ENCODE data around the gene BCAR1. TPM values are rescaled to one million over a fixed set of nuclear protein-coding genes. Genes with fewer than 3 reads are reported as not detected.

BCAR1 gene
- total RNA-seq, 1 experiment from 2014 or later = 9.2 TPM

GRCh38 chr16:75262104-75262799 is 10.8 kb upstream of the BCAR1 start:
- Histone ChIP-seq H3K36me3 (ENCODE audit: insufficient read depth, low read length) (no peaks in the 10 kb centered on the region), H3K4me2 (ENCODE audit: low read depth, low read length, poor library complexity, severe bottlenecking) (no peak overlapping the region), H3K27me3 (ENCODE audit: low read length) (no peaks in the 10 kb centered on the region), H4K20me1 (ENCODE audit: insufficient read depth, low read depth, low read length) (peaks cover 27% of the 10 kb centered on the region), H3K27ac (ENCODE audit: low read length) (no peak overlapping the region), H3K79me2 (ENCODE audit: low read length) (no peaks in the 10 kb centered on the region), H3K9ac (ENCODE audit: low read length) (no peak overlapping the region), H3K9me2 (replicated peaks; ENCODE audit: insufficient read depth, low read length) (no peaks in the 10 kb centered on the region), H3K4me1 (ENCODE audit: low read length) (peaks cover 19% of the 10 kb centered on the region), H3K9me3 (ENCODE audit: low read length) (no peaks in the 10 kb centered on the region), H3K4me3 (ENCODE audit: low read length) (no peak overlapping the region), H2AFZ (ENCODE audit: low read length) (no peak overlapping the region)
- no peak for DNase-seq

- H3K79me2 ChIP-seq (ENCODE audit: low read length) = no peaks in the 10 kb centered on the region
- H3K4me2 ChIP-seq (ENCODE audit: low read depth, low read length, poor library complexity, severe bottlenecking) = no peak overlapping the region
- no peak overlapping the region for H3K27ac ChIP-seq (ENCODE audit: low read length)
- no peaks in the 10 kb centered on the region for H3K9me2 ChIP-seq (replicated peaks; ENCODE audit: insufficient read depth, low read length)
- no peaks in the 10 kb centered on the region for H3K36me3 ChIP-seq (ENCODE audit: insufficient read depth, low read length)
- no peaks in the 10 kb centered on the region for H3K9me3 ChIP-seq (ENCODE audit: low read length)
- H2AFZ ChIP-seq (ENCODE audit: low read length) = no peak overlapping the region
- H3K9ac ChIP-seq (ENCODE audit: low read length) = no peak overlapping the region
- H4K20me1 ChIP-seq (ENCODE audit: insufficient read depth, low read depth, low read length) = peaks cover 27% of the 10 kb centered on the region
- H3K4me3 ChIP-seq (ENCODE audit: low read length) = no peak overlapping the region
- H3K4me1 ChIP-seq (ENCODE audit: low read length) = peaks cover 18% of the 10 kb centered on the region
- H3K27me3 ChIP-seq (ENCODE audit: low read length) = no peaks in the 10 kb centered on the region
- DNase-seq = no peak
These were observed 10.2 kb upstream of the BCAR1 start for GRCh38 chr16:75261590-75262078.

GRCh38 chr16:75260851-75261589 is 9.6 kb upstream of the BCAR1 start:
- H3K79me2 ChIP-seq (ENCODE audit: low read length) = no peaks in the 10 kb centered on the region
- H3K27ac ChIP-seq (ENCODE audit: low read length) = no peak overlapping the region
- H3K9me2 ChIP-seq (replicated peaks; ENCODE audit: insufficient read depth, low read length) = no peaks in the 10 kb centered on the region
- no peak overlapping the region for H3K9ac ChIP-seq (ENCODE audit: low read length)
- H2AFZ ChIP-seq (ENCODE audit: low read length) = no peak overlapping the region
- DNase-seq = no peak
- H3K27me3 ChIP-seq (ENCODE audit: low read length) = no peaks in the 10 kb centered on the region
- no peak overlapping the region for H3K4me2 ChIP-seq (ENCODE audit: low read depth, low read length, poor library complexity, severe bottlenecking)
- H4K20me1 ChIP-seq (ENCODE audit: insufficient read depth, low read depth, low read length) = peaks cover 27% of the 10 kb centered on the region
- no peak overlapping the region for H3K4me3 ChIP-seq (ENCODE audit: low read length)
- no peaks in the 10 kb centered on the region for H3K9me3 ChIP-seq (ENCODE audit: low read length)
- H3K36me3 ChIP-seq (ENCODE audit: insufficient read depth, low read length) = no peaks in the 10 kb centered on the region
- peaks cover 12% of the 10 kb centered on the region for H3K4me1 ChIP-seq (ENCODE audit: low read length)

GRCh38 chr16:75258807-75259141 is 7.3 kb upstream of the BCAR1 start:
- Histone ChIP-seq H3K4me1 (ENCODE audit: low read length) (peaks cover 6% of the 10 kb centered on the region), H3K4me2 (ENCODE audit: low read depth, low read length, poor library complexity, severe bottlenecking) (no peak overlapping the region), H3K9me3 (ENCODE audit: low read length) (no peaks in the 10 kb centered on the region), H2AFZ (ENCODE audit: low read length) (no peak overlapping the region), H3K36me3 (ENCODE audit: insufficient read depth, low read length) (no peaks in the 10 kb centered on the region), H3K27me3 (ENCODE audit: low read length) (no peaks in the 10 kb centered on the region), H3K27ac (ENCODE audit: low read length) (no peak overlapping the region), H3K79me2 (ENCODE audit: low read length) (no peaks in the 10 kb centered on the region), H4K20me1 (ENCODE audit: insufficient read depth, low read depth, low read length) (peaks cover 24% of the 10 kb centered on the region), H3K9ac (ENCODE audit: low read length) (no peak overlapping the region), H3K9me2 (replicated peaks; ENCODE audit: insufficient read depth, low read length) (no peaks in the 10 kb centered on the region), H3K4me3 (ENCODE audit: low read length) (no peak overlapping the region)
- no peak for DNase-seq

GRCh38 chr16:75257886-75258806 is 6.7 kb upstream of the BCAR1 start:
- H3K4me1 ChIP-seq (ENCODE audit: low read length) = peaks cover 6% of the 10 kb centered on the region
- H3K9ac ChIP-seq (ENCODE audit: low read length) = no peak overlapping the region

GRCh38 chr16:75256696-75257343 is 5.4 kb upstream of the BCAR1 start:
- no peaks in the 10 kb centered on the region for H3K36me3 ChIP-seq (ENCODE audit: insufficient read depth, low read length)
- DNase-seq = no peak
- H3K9me3 ChIP-seq (ENCODE audit: low read length) = no peaks in the 10 kb centered on the region
- peaks cover 29% of the 10 kb centered on the region for H4K20me1 ChIP-seq (ENCODE audit: insufficient read depth, low read depth, low read length)
- H3K27ac ChIP-seq (ENCODE audit: low read length) = no peak overlapping the region
- H2AFZ ChIP-seq (ENCODE audit: low read length) = no peak overlapping the region
- no peaks in the 10 kb centered on the region for H3K27me3 ChIP-seq (ENCODE audit: low read length)
- H3K4me2 ChIP-seq (ENCODE audit: low read depth, low read length, poor library complexity, severe bottlenecking) = no peak overlapping the region
- peaks cover 8% of the 10 kb centered on the region for H3K4me1 ChIP-seq (ENCODE audit: low read length)
- H3K79me2 ChIP-seq (ENCODE audit: low read length) = no peaks in the 10 kb centered on the region
- H3K9ac ChIP-seq (ENCODE audit: low read length) = no peak overlapping the region
- H3K9me2 ChIP-seq (replicated peaks; ENCODE audit: insufficient read depth, low read length) = no peaks in the 10 kb centered on the region
- no peak overlapping the region for H3K4me3 ChIP-seq (ENCODE audit: low read length)

More at GRCh38 chr16:75257886-75258806, 6.7 kb upstream of the BCAR1 start:
- peaks cover 23% of the 10 kb centered on the region for H4K20me1 ChIP-seq (ENCODE audit: insufficient read depth, low read depth, low read length)
- H3K27me3 ChIP-seq (ENCODE audit: low read length) = no peaks in the 10 kb centered on the region
- H3K4me2 ChIP-seq (ENCODE audit: low read depth, low read length, poor library complexity, severe bottlenecking) = no peak overlapping the region
- no peak for DNase-seq
- no peaks in the 10 kb centered on the region for H3K79me2 ChIP-seq (ENCODE audit: low read length)
- no peaks in the 10 kb centered on the region for H3K9me2 ChIP-seq (replicated peaks; ENCODE audit: insufficient read depth, low read length)
- no peaks in the 10 kb centered on the region for H3K9me3 ChIP-seq (ENCODE audit: low read length)
- H3K4me3 ChIP-seq (ENCODE audit: low read length) = no peak overlapping the region
- no peak overlapping the region for H2AFZ ChIP-seq (ENCODE audit: low read length)
- no peaks in the 10 kb centered on the region for H3K36me3 ChIP-seq (ENCODE audit: insufficient read depth, low read length)
- no peak overlapping the region for H3K27ac ChIP-seq (ENCODE audit: low read length)

- Histone ChIP-seq H3K27ac (ENCODE audit: low read length) (no peak overlapping the region), H3K4me2 (ENCODE audit: low read depth, low read length, poor library complexity, severe bottlenecking) (no peak overlapping the region), H3K4me3 (ENCODE audit: low read length) (no peak overlapping the region), H2AFZ (ENCODE audit: low read length) (no peak overlapping the region), H3K36me3 (ENCODE audit: insufficient read depth, low read length) (no peaks in the 10 kb centered on the region), H3K79me2 (ENCODE audit: low read length) (no peaks in the 10 kb centered on the region), H3K9me2 (replicated peaks; ENCODE audit: insufficient read depth, low read length) (no peaks in the 10 kb centered on the region), H3K4me1 (ENCODE audit: low read length) (peaks cover 10% of the 10 kb centered on the region), H3K9ac (ENCODE audit: low read length) (no peak overlapping the region), H3K27me3 (ENCODE audit: low read length) (no peaks in the 10 kb centered on the region), H3K9me3 (ENCODE audit: low read length) (no peaks in the 10 kb centered on the region), H4K20me1 (ENCODE audit: insufficient read depth, low read depth, low read length) (peaks cover 29% of the 10 kb centered on the region)
- no peak for DNase-seq
These were observed 4.7 kb upstream of the BCAR1 start for GRCh38 chr16:75256059-75256571.

Measured in Karpas-422 (cell line).